GM12878 (cell line): ENCODE results near the gene CNNM2. TPM values are rescaled to one million over a fixed set of nuclear protein-coding genes. Genes with fewer than 3 reads are reported as not detected.

Source experiments
- ATAC-seq: fragments of 200-7000 bp; cut with Tn5 transposase; 3 replicates; pipeline ENCODE4 v1.9.1; 2020; ENCODE audit warnings: mild to moderate bottlenecking, moderate library complexity
- BruUV-seq: library from RNA; stranded (reverse); fragments of 400-500 nt; replicated peaks from 2 replicates; lab custom pipeline; 2021; lab: Mats Ljungman, UMichigan
- CTCF ChIA-PET: fragments of 300-600 bp; sonication (Branson Sonifier 250); formaldehyde crosslinking; extraction: SDS; loops from one replicate; lab custom pipeline; 2021; ENCODE audit warnings: inconsistent platforms; lab: Yijun Ruan, JAX
- POLR2A ChIA-PET: fragments of 350-600 bp; formaldehyde crosslinking; extraction: SDS; loops from one replicate; lab custom pipeline; 2021; ENCODE audit warnings: inconsistent platforms; lab: Charles Lee
- RAD21 ChIA-PET: fragments of 300-600 bp; sonication (Branson Sonifier 250); formaldehyde crosslinking; loops from one replicate; lab custom pipeline; 2023; ENCODE audit warnings: antibody characterized with exemption; ENCODE audit not compliant: unreplicated experiment; lab: Charles Lee
- SMC1A ChIA-PET: fragments of 300-600 bp; sonication (Branson Sonifier 250); formaldehyde crosslinking; loops from one replicate; lab custom pipeline; 2023; ENCODE audit not compliant: unreplicated experiment, uncharacterized antibody; lab: Charles Lee
- DNase-seq: peaks from one replicate; pipeline ENCODE4 v3.0.0-alpha.2; 2011; ENCODE audit warnings: low read depth, low spot score
- FAIRE-seq: peaks from 3 replicates; lab custom pipeline; 2011; peaks lifted over from hg19 to GRCh38; lab: Jason Lieb, UNC
- H2AFZ ChIP-seq: 2 replicates; pipeline ENCODE4 v1.6.0; 2011; ENCODE audit warnings: low read depth, low read length, control low read depth; ENCODE audit not compliant: control insufficient read depth
- H3K27ac ChIP-seq: 2 replicates; pipeline ENCODE4 v1.5.1; 2011; ENCODE audit warnings: control low read depth; ENCODE audit not compliant: control insufficient read depth, insufficient read depth
- H3K27me3 ChIP-seq, 2 experiments: replicated peaks in 1 of 2; 2 replicates each; pipeline versions ENCODE4 v1.6.0 to v1.6.1; 2011; ENCODE audit warnings: low read length in 1 of 2; ENCODE audit not compliant: control insufficient read depth in 2 of 2, insufficient read depth in 2 of 2
- H3K36me3 ChIP-seq, 2 experiments: 2 replicates each; pipeline ENCODE4 v1.5.1; 2011; ENCODE audit warnings: low read length in 1 of 2; ENCODE audit not compliant: control insufficient read depth in 2 of 2, insufficient read depth in 2 of 2
- H3K4me1 ChIP-seq: 2 replicates; pipeline ENCODE4 v1.6.1; 2011; ENCODE audit warnings: mild to moderate bottlenecking, low read length, moderate library complexity, mixed read lengths; ENCODE audit not compliant: control insufficient read depth, insufficient read depth
- H3K4me2 ChIP-seq: 2 replicates; pipeline ENCODE4 v1.6.0; 2011; ENCODE audit warnings: control low read depth; ENCODE audit not compliant: control insufficient read depth, insufficient read depth
- H3K4me3 ChIP-seq: fragments of 200-600 bp; sonication (generic); 2 replicates; pipeline ENCODE4 v1.5.1; 2016
- H3K79me2 ChIP-seq: 2 replicates; pipeline ENCODE4 v1.6.0; 2011; ENCODE audit warnings: low read length; ENCODE audit not compliant: control insufficient read depth, insufficient read depth
- H3K9ac ChIP-seq: 2 replicates; pipeline ENCODE4 v1.8.0; 2011; ENCODE audit warnings: low read length, control low read depth, mixed read lengths; ENCODE audit not compliant: control insufficient read depth, insufficient read depth
- H3K9me3 ChIP-seq: replicated peaks from 3 replicates; pipeline ENCODE4 v1.5.1; 2011; ENCODE audit warnings: mild to moderate bottlenecking, low read length; ENCODE audit not compliant: control insufficient read depth, insufficient read depth
- H4K20me1 ChIP-seq: 2 replicates; pipeline ENCODE4 v1.6.0; 2011; ENCODE audit not compliant: control insufficient read depth, insufficient read depth
- BMI1 ChIP-seq: fragments of 450-650 bp; IDR thresholded peaks from 2 replicates; pipeline ENCODE4 v1.6.1; 2016; ENCODE audit warnings: mild to moderate bottlenecking, moderate library complexity, borderline replicate concordance
- CREB1 ChIP-seq: IDR thresholded peaks from 2 replicates; pipeline ENCODE4 v1.6.1; 2012; ENCODE audit warnings: low read depth, mild to moderate bottlenecking, inconsistent platforms
- EZH2 ChIP-seq: IDR thresholded peaks from 2 replicates; pipeline ENCODE4 v1.6.1; 2012; ENCODE audit warnings: low read depth, mild to moderate bottlenecking, control low read depth, inconsistent platforms, low read length, borderline replicate concordance; ENCODE audit not compliant: control insufficient read depth
- GABPA ChIP-seq: IDR thresholded peaks from 2 replicates; pipeline ENCODE4 v1.6.1; 2014; ENCODE audit warnings: antibody characterized with exemption, low read depth, mild to moderate bottlenecking, inconsistent platforms
- HDAC6 ChIP-seq: fragments of 200-600 bp; sonication (generic); IDR thresholded peaks from one replicate; pipeline ENCODE4 v1.8.0; 2017; ENCODE audit warnings: antibody characterized with exemption; ENCODE audit not compliant: unreplicated experiment
- IKZF1 ChIP-seq: fragments of 450-650 bp; conservative IDR thresholded peaks from 2 replicates; pipeline ENCODE4 v1.6.1; 2017; ENCODE audit warnings: antibody characterized with exemption, mild to moderate bottlenecking
- MXI1 ChIP-seq: fragments of 150-350 bp; IDR thresholded peaks from 2 replicates; pipeline ENCODE4 v1.6.1; 2011; ENCODE audit warnings: low read depth, mild to moderate bottlenecking, inconsistent platforms, low read length, improper control_type of control experiment
- MYC ChIP-seq: IDR thresholded peaks from 2 replicates; pipeline ENCODE4 v1.6.1; 2011; ENCODE audit warnings: mild to moderate bottlenecking, low read length, moderate library complexity, inconsistent platforms; ENCODE audit not compliant: insufficient read depth, insufficient replicate concordance, insufficient read length, severe bottlenecking
- NFIC ChIP-seq: IDR thresholded peaks from 2 replicates; pipeline ENCODE4 v1.6.1; 2012; ENCODE audit warnings: low read depth, mild to moderate bottlenecking, inconsistent platforms, low read length, moderate library complexity
- PML ChIP-seq: IDR thresholded peaks from 2 replicates; pipeline ENCODE4 v1.6.1; 2012; ENCODE audit warnings: low read length, inconsistent platforms
- SMC3 ChIP-seq: IDR thresholded peaks from 2 replicates; pipeline ENCODE4 v1.6.1; 2011; ENCODE audit warnings: low read length, improper control_type of control experiment, borderline replicate concordance
- SREBF1 ChIP-seq: IDR thresholded peaks from 2 replicates; pipeline ENCODE4 v1.6.1; 2012; ENCODE audit warnings: mild to moderate bottlenecking, low read length
- STAT3 ChIP-seq: IDR thresholded peaks from 2 replicates; pipeline ENCODE4 v1.6.1; 2011; ENCODE audit warnings: low read depth, low read length, improper control_type of control experiment
- WGBS: methylation state at CpG from one replicate; pipeline ENCODE4 v1.1.6; 2016; ENCODE audit warnings: low lambda C conversion rate; ENCODE audit not compliant: insufficient replicate concordance, insufficient coverage; ENCODE audit errors: missing lambda C conversion rate; 5-methylcytosine and 5-hydroxymethylcytosine counted together
- in situ Hi-C: fragments of 300-500 bp; cut with MboI; formaldehyde crosslinking; loops from 9 replicates; pipeline ENCODE4 v1.14.3; 2018; ENCODE audit warnings: mixed read lengths
- intact Hi-C: fragments of 100-400 bp; cut with micrococcal nuclease; formaldehyde crosslinking; loops from one replicate; pipeline ENCODE4 v1.14.2; 2022; ENCODE audit not compliant: unreplicated experiment
- polyA plus RNA-seq, 11 experiments: library from polyadenylated mRNA; depleted of rRNA in 4 of 11; unstranded in 6 of 11; stranded (reverse) in 5 of 11; fragments of >200 nt; fragmentation: Nextera tagmentation in 4 of 11; fragmentation: Illumina TruSeq in 1 of 11; extraction: Ambion mirVana in 4 of 11; extraction: Trizol in 1 of 11; gene quantifications; 1 replicate in 1 of 11; 2 replicates in 10 of 11; pipeline versions ENCODE4 v1.2.1 to v1.2.3, GENCODE V29; 2011 to 2016; ENCODE audit warnings: inconsistent platforms in 2 of 11, missing spikeins in 2 of 11, low read depth in 1 of 11
- total RNA-seq, 4 experiments: library from RNA; depleted of rRNA in 3 of 4; stranded (reverse); fragments of >200 nt in 3 of 4; fragmentation: Illumina TruSeq in 1 of 4; extraction: Trizol in 1 of 4; gene quantifications; 2 replicates each; pipeline versions ENCODE4 v1.2.1 to v1.2.3, GENCODE V29; 2013 to 2021
- TF ChIP-seq, protein P1 (sequence below): fragments of 450-650 bp; IDR thresholded peaks from 2 replicates; pipeline ENCODE4 v1.6.1; 2017; ENCODE audit warnings: mild to moderate bottlenecking

The CNNM2 gene
- total and polyA plus RNA-seq, 10 of the 15 experiments (the other 5 are each of a cell fraction or from before 2014, with no cell fraction given) = 0.18 to 7.3 (median 2.5) TPM

DNA sequence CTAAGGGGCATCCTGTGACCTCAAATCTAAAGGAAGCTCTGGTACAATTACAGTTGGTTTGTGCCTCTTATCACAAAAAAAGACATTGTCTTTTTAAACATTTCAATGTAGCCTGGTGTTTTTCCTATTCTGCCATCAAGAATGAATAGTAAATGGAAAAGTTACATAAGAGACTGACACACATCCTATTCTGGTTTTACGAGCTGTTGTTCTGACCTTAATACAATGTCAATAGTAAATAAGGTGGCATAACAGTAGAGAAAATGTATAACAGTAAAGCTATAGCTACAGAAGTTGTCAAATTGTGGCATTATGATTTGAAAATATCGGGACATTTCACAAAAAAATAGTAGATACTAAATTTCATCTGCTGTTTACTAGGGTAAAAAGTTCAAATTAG lies 186.6 kb downstream of the CNNM2 start (continued):
- TF ChIP-seq MYC (no peak), NFIC (no peak), MXI1 (no peak)

DNA sequence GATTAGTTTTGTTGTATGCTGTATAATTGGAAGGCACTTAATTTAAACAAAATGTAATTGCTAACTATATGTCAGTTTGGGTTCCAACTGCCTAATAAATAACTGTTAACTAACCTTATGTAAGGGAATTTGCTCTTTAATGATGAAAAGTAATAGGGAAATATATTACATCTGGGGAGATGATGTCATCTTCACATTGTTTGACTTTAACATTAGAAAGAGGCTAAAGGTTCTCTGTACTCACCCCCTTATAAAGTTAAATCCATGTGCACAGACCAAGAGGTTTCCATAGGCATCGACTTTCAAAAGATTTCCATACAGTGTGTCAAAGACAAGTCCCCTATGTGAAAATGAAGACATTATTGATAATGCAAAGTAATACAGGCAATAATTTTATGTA lies 187.4 kb downstream of the CNNM2 start:
- Histone ChIP-seq H3K9ac (no peak overlapping the region), H4K20me1 (no peaks in the 10 kb centered on the region), H3K27me3 (no peaks in the 10 kb centered on the region), H2AFZ (no peak overlapping the region), H3K4me3 (no peak overlapping the region), H3K27ac (no peak overlapping the region), H3K79me2 (peaks cover 10% of the 10 kb centered on the region), H3K36me3 (peaks cover 7 to 17% of the 10 kb centered on the region in 2 experiments), H3K4me2 (no peak overlapping the region), H3K9me3 (no peaks in the 10 kb centered on the region; the same call in 2 of the 3 replicates), H3K4me1 (peaks cover 8% of the 10 kb centered on the region)
- ATAC-seq (no peak), FAIRE-seq (no peak), DNase-seq (no peak)
- intact Hi-C loops (no loop called here), in situ Hi-C loops (no loop called here)
- no peak for TF ChIP-seq SMC3
- BruUV-seq = no TSS peak
- ChIA-PET SMC1A (interaction anchor here (0.9 to 1.5 kb wide), 9 partner anchors 10 to 138 kb away, joined by 3 to 6 read pairs (median 3); no protein-coding TSS in a partner anchor), RAD21 (interaction anchor here (1.3 kb wide), 1 partner anchor 139 kb away, joined by 5 read pairs; the partner anchor contains the start of gene RPEL1), CTCF (interaction anchor here (1.3 to 2.4 kb wide), 4 partner anchors 31 to 228 kb away, joined by 3 to 6 read pairs (median 4); no protein-coding TSS in a partner anchor), POLR2A (no interaction called here)
- WGBS = 91% methylated on average over 1 of the region's 1 CpG

DNA sequence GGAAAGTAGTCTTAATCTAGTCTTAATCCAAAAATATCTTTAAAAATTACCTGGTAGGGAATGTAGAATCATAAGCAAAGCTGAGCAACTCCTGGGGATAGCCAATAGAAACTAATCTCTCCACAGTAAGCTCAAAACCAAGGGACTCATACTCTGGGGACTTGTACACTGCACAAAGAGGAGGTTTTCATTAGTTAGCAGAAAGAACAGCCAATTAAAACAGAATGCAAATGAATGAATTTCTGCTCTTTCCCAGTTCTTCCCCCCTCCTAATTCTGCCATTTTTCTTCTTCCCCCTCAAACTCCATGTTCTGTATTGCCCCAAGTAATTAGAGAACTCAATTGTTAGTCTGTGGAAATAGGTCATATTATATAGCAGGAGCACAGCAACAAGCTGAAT lies 188.4 kb downstream of the CNNM2 start:
- no peak overlapping the region for H3K4me2 ChIP-seq
- BruUV-seq = no TSS peak
- no peak overlapping the region for H2AFZ ChIP-seq
- no peaks in the 10 kb centered on the region; the same call in 2 of the 3 replicates for H3K9me3 ChIP-seq
- ChIA-PET CTCF (interaction anchor here (0.7 to 2.4 kb wide), 6 partner anchors 32 to 206 kb away, joined by 3 to 6 read pairs (median 4); partner anchors contain the start of gene CNNM2), RAD21 (interaction anchor here (0.7 to 1.2 kb wide), 2 partner anchors 11 to 86 kb away, joined by 3 to 5 read pairs; partner anchors contain the start of gene NT5C2), POLR2A (interaction anchor here (0.8 kb wide), 1 partner anchor 19 kb away, joined by 3 read pairs; no protein-coding TSS in a partner anchor), SMC1A (interaction anchor here (0.7 to 1.9 kb wide), 7 partner anchors 8 to 137 kb away, joined by 3 to 6 read pairs (median 3); no protein-coding TSS in a partner anchor)
- peaks cover 10% of the 10 kb centered on the region for H3K79me2 ChIP-seq
- no peak for ATAC-seq
- intact Hi-C loops (no loop called here), in situ Hi-C loops (no loop called here)
- no peaks in the 10 kb centered on the region for H4K20me1 ChIP-seq
- no peak overlapping the region for H3K9ac ChIP-seq
- H3K27me3 ChIP-seq = no peaks in the 10 kb centered on the region
- no peak overlapping the region for H3K4me3 ChIP-seq
- H3K36me3 ChIP-seq = peaks cover 5 to 11% of the 10 kb centered on the region in 2 experiments
- no peak overlapping the region for H3K27ac ChIP-seq
- H3K4me1 ChIP-seq = peaks cover 16% of the 10 kb centered on the region
- DNase-seq = no peak
- FAIRE-seq = no peak
- TF ChIP-seq BMI1 = no peak
- no peak for TF ChIP-seq SREBF1
- TF ChIP-seq HDAC6 = no peak
- no peak for TF ChIP-seq PML
- TF ChIP-seq GABPA = no peak
- no peak for TF ChIP-seq IKZF1
- no peak for TF ChIP-seq EZH2
- no peak for TF ChIP-seq CREB1
- TF ChIP-seq STAT3 = no peak
- TF ChIP-seq, protein P1, sequence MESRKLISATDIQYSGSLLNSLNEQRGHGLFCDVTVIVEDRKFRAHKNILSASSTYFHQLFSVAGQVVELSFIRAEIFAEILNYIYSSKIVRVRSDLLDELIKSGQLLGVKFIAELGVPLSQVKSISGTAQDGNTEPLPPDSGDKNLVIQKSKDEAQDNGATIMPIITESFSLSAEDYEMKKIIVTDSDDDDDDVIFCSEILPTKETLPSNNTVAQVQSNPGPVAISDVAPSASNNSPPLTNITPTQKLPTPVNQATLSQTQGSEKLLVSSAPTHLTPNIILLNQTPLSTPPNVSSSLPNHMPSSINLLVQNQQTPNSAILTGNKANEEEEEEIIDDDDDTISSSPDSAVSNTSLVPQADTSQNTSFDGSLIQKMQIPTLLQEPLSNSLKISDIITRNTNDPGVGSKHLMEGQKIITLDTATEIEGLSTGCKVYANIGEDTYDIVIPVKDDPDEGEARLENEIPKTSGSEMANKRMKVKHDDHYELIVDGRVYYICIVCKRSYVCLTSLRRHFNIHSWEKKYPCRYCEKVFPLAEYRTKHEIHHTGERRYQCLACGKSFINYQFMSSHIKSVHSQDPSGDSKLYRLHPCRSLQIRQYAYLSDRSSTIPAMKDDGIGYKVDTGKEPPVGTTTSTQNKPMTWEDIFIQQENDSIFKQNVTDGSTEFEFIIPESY = no peak
